T-helper 2 cell (primary cell): ENCODE results near the gene HINFP.
A peak's percentile ranks its signal among the peaks of the same experiment; 100 is the strongest.

Experiments
- DNase-seq, 5 experiments: peaks; one replicate each; pipeline versions ENCODE4 v3.0.0 to v3.0.0-alpha.2; 2012 to 2022
- total RNA-seq, 2 donors: gene quantifications; one replicate each; lab custom pipeline; 2026; lab: John Stamatoyannopoulos, UW

HINFP gene
- total RNA-seq, result 23.4 to 25.5 reads per million in 2 donors

- peak; percentile 99 to 100 (median 100) for DNase-seq
These were observed at the start of gene HINFP for GRCh38 chr11:119121008-119121810. Gene HINFP, plus strand, starts transcription at chr11:119121580. Its CDS starts 5,365 bp downstream, at chr11:119126945.

- DNase-seq, result no peak
These were observed 43.5 kb upstream of the HINFP start for GRCh38 chr11:119077839-119078238.

GRCh38 chr11:119078675-119079420 is 42.5 kb upstream of the HINFP start:
- DNase-seq, result no peak

GRCh38 chr11:119081682-119082260 is 39.6 kb upstream of the HINFP start:
- DNase-seq, result no peak

GRCh38 chr11:119084663-119085436 is 36.5 kb upstream of the HINFP start, which contains the start of gene HMBS:
Gene HMBS, plus strand, starts transcription at chr11:119084881. Its CDS starts 153 bp downstream, at chr11:119085034.
- peak; percentile 75 to 96 (median 89) for DNase-seq

GRCh38 chr11:119085437-119085847 is 35.9 kb upstream of the HINFP start:
- no peak for DNase-seq

- no peak for DNase-seq
These were observed 34.3 kb upstream of the HINFP start for GRCh38 chr11:119087123-119087522.

GRCh38 chr11:119087747-119088241 is 33.6 kb upstream of the HINFP start:
- peak in 1 of 5 experiments; percentile 38 for DNase-seq

- no peak for DNase-seq
These were observed 33.0 kb upstream of the HINFP start for GRCh38 chr11:119088406-119088805.

GRCh38 chr11:119089319-119089718 is 32.1 kb upstream of the HINFP start:
- DNase-seq, result no peak

GRCh38 chr11:119091178-119091577 is 30.2 kb upstream of the HINFP start:
- no peak for DNase-seq

- peak in 1 of 5 experiments; percentile 41 for DNase-seq
These were observed 29.2 kb upstream of the HINFP start for GRCh38 chr11:119091966-119092879.

- no peak for DNase-seq
These were observed 28.2 kb upstream of the HINFP start for GRCh38 chr11:119092880-119093842.

GRCh38 chr11:119093942-119094815 is 27.2 kb upstream of the HINFP start:
- peak in 4 of 5 experiments; percentile 22 to 54 (median 25) for DNase-seq

GRCh38 chr11:119094816-119095065 is 26.6 kb upstream of the HINFP start:
- DNase-seq, result peak in 1 of 5 experiments; percentile 35

GRCh38 chr11:119095066-119095880 is 26.1 kb upstream of the HINFP start:
- DNase-seq, result peak; percentile 95 to 100 (median 99)

- no peak for DNase-seq
These were observed 21.7 kb upstream of the HINFP start for GRCh38 chr11:119099711-119100110.
